Liver (tissue), 9 donors: ENCODE measurements around the gene B4GALT5. TPM values are rescaled to one million over a fixed set of nuclear protein-coding genes. Genes with fewer than 3 reads are reported as not detected.

Experiments
- DNase-seq: peaks from one replicate; pipeline ENCODE4 v3.0.0-alpha.2; 2017; ENCODE audit warnings: low spot score
- H3K27ac ChIP-seq, 2 donors: one replicate each; pipeline ENCODE4 v1.7.0; 2013; ENCODE audit warnings: inconsistent platforms in 2 of 2, low read length in 2 of 2, control low read depth in 1 of 2, low read depth in 1 of 2, mild to moderate bottlenecking in 1 of 2
- H3K27me3 ChIP-seq, 4 donors: one replicate each; pipeline versions ENCODE4 v1.6.1 to v1.7.0; 2013; ENCODE audit warnings: low read length in 3 of 4, inconsistent platforms in 1 of 4, mild to moderate bottlenecking in 1 of 4, moderate library complexity in 1 of 4; ENCODE audit not compliant: control insufficient read depth in 4 of 4, insufficient read depth in 4 of 4
- H3K36me3 ChIP-seq, 4 donors: one replicate each; pipeline versions ENCODE4 v1.6.1 to v1.7.0; 2013; ENCODE audit warnings: low read length in 3 of 4, mild to moderate bottlenecking in 3 of 4, low read depth in 1 of 4, moderate library complexity in 1 of 4; ENCODE audit not compliant: control insufficient read depth in 4 of 4, insufficient read depth in 3 of 4
- H3K4me1 ChIP-seq, 4 donors: one replicate each; pipeline versions ENCODE4 v1.6.1 to v1.7.0; 2013; ENCODE audit warnings: low read length in 3 of 4, mild to moderate bottlenecking in 3 of 4, moderate library complexity in 1 of 4; ENCODE audit not compliant: control insufficient read depth in 4 of 4, insufficient read depth in 4 of 4
- H3K4me3 ChIP-seq, 3 donors: one replicate each; pipeline versions ENCODE4 v1.6.1 to v1.7.0; 2013; ENCODE audit warnings: low read length in 3 of 3, control low read depth in 1 of 3, low read depth in 1 of 3, mild to moderate bottlenecking in 1 of 3
- H3K9ac ChIP-seq, 2 donors: one replicate each; pipeline ENCODE4 v1.7.0; 2013; ENCODE audit warnings: low read length in 2 of 2, mild to moderate bottlenecking in 2 of 2, moderate library complexity in 2 of 2, control low read depth in 1 of 2, low read depth in 1 of 2
- H3K9me3 ChIP-seq, 4 donors: one replicate each; pipeline versions ENCODE4 v1.6.1 to v1.7.0; 2013; ENCODE audit warnings: low read length in 3 of 4; ENCODE audit not compliant: control insufficient read depth in 4 of 4
- EGR1 ChIP-seq, 2 donors: IDR thresholded peaks; 2 replicates each; pipeline ENCODE4 v1.6.1; 2016 to 2018; ENCODE audit warnings: antibody characterized with exemption in 2 of 2, low read depth in 2 of 2
- FOXA1 ChIP-seq: IDR thresholded peaks from 2 replicates; pipeline ENCODE4 v1.6.1; 2016; ENCODE audit warnings: antibody characterized with exemption
- GABPA ChIP-seq, 2 donors: IDR thresholded peaks in 1 of 2; conservative IDR thresholded peaks in 1 of 2; 2 replicates each; pipeline ENCODE4 v1.6.1; 2016; ENCODE audit warnings: antibody characterized with exemption in 2 of 2, mild to moderate bottlenecking in 1 of 2, moderate library complexity in 1 of 2
- JUND ChIP-seq, 2 donors: IDR thresholded peaks; 2 replicates each; pipeline ENCODE4 v1.6.1; 2016; ENCODE audit warnings: antibody characterized with exemption in 2 of 2
- RAD21 ChIP-seq, 2 donors: IDR thresholded peaks; 2 replicates each; pipeline ENCODE4 v1.6.1; 2016; ENCODE audit warnings: antibody characterized with exemption in 2 of 2, mild to moderate bottlenecking in 2 of 2
- RXRA ChIP-seq, 2 donors: IDR thresholded peaks; 2 replicates each; pipeline ENCODE4 v1.6.1; 2017 to 2018; ENCODE audit warnings: antibody characterized with exemption in 2 of 2, mild to moderate bottlenecking in 1 of 2
- TAF1 ChIP-seq: conservative IDR thresholded peaks from 2 replicates; pipeline ENCODE4 v1.6.1; 2016; ENCODE audit warnings: antibody characterized with exemption, mild to moderate bottlenecking
- YY1 ChIP-seq: IDR thresholded peaks from 2 replicates; pipeline ENCODE4 v1.6.1; 2016; ENCODE audit warnings: antibody characterized with exemption, mild to moderate bottlenecking
- WGBS: extraction: QIAGEN DNeasy Blood & Tissue Kit; methylation state at CpG from one replicate; pipeline ENCODE4 v1.1.7; 2013; 5-methylcytosine and 5-hydroxymethylcytosine counted together
- polyA plus RNA-seq, 2 donors: library from polyadenylated mRNA; stranded (reverse) in 1 of 2; unstranded in 1 of 2; fragments of 200-250 nt in 1 of 2; fragments of >200 nt in 1 of 2; fragmentation: Nextera tagmentation in 1 of 2; extraction: Ambion mirVana in 1 of 2; gene quantifications; one replicate each; pipeline versions ENCODE4 v1.2.1 to v1.2.3, GENCODE V29; 2013 to 2015
- total RNA-seq, 2 donors: library from RNA; depleted of rRNA; stranded (reverse); fragments of >200 nt; gene quantifications; one replicate each; pipeline ENCODE4 v1.2.3, GENCODE V29; 2014
- TF ChIP-seq, protein P1 (sequence below): IDR thresholded peaks from 2 replicates; pipeline ENCODE4 v1.6.1; 2016; ENCODE audit warnings: antibody characterized with exemption
- TF ChIP-seq, protein P2 (sequence below): IDR thresholded peaks from 2 replicates; pipeline ENCODE4 v1.6.1; 2016; ENCODE audit warnings: antibody characterized with exemption
- TF ChIP-seq, protein P3 (sequence below): IDR thresholded peaks from 2 replicates; pipeline ENCODE4 v1.6.1; 2016; ENCODE audit warnings: antibody characterized with exemption
- TF ChIP-seq, protein P4 (sequence below): IDR thresholded peaks from 2 replicates; pipeline ENCODE4 v1.6.1; 2016; ENCODE audit warnings: antibody characterized with exemption, mild to moderate bottlenecking
- TF ChIP-seq, protein P5 (sequence below): fragments of 150-350 bp; IDR thresholded peaks from 2 replicates; pipeline ENCODE4 v1.5.1; 2017; ENCODE audit warnings: improper control_type of control experiment, low read depth, low read length; ENCODE audit not compliant: missing input control
- donor health status: healthy.
- donor health status: healthy.
- donor health status: healthy.
- donor health status: healthy.
- donor health status: healthy.

Gene B4GALT5
- total and polyA plus RNA-seq, 4 donors, result 2.0 to 28.2 (median 14.4) TPM

DNA sequence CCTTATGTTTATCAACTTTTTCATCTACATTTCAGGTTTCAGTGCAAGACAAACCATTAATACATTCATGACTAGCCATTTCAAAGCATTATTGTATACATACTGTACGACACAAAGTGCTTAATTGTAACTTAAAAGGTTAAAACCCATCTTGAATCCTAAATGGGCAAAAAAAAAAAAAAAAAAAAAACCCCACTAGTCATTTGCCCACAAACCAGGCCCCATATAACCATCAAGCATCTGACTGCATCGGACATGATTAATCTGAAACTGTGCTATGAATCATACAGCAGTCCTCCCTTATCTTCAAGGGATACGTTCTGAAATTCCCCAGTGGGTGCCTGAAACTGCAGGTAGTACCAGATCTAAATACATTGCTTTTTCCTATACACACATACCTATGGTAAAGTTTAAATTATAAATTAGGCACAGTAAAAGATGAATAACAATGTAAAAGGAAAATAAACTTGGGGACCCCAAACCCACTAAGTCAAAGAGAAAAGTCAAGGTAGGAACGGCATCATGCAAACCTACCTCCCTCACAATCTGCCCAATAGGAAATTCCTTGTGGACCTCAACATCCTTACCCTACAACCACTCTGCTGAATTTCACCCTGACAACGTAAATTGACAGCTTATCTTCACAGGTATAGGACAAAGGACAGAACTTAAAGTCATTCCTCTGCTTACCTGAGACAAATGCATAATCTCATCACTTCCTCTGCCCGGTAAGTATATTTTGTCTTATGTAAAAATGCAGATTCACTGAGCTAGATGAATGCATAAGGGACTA, 14.3 kb downstream of the B4GALT5 start:
- WGBS, result 64% methylated on average over 6 of the region's 6 CpGs
- DNase-seq, result no peak
- Histone ChIP-seq H3K27ac (no peak overlapping the region), H3K9ac (no peak overlapping the region), H3K4me1 (peaks cover 11 to 39% (median 27%) of the 10 kb centered on the region in 4 donors), H3K36me3 (peaks cover 0 to 1% (median 0%) of the 10 kb centered on the region in 4 donors), H3K9me3 (no peaks in the 10 kb centered on the region), H3K27me3 (no peaks in the 10 kb centered on the region), H3K4me3 (no peak overlapping the region)
- TF ChIP-seq RXRA (IDR thresholded peaks at IDR 0.05), result no peak
- TF ChIP-seq, protein P1, sequence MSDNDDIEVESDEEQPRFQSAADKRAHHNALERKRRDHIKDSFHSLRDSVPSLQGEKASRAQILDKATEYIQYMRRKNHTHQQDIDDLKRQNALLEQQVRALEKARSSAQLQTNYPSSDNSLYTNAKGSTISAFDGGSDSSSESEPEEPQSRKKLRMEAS, result no peak
- TF ChIP-seq, protein P2, sequence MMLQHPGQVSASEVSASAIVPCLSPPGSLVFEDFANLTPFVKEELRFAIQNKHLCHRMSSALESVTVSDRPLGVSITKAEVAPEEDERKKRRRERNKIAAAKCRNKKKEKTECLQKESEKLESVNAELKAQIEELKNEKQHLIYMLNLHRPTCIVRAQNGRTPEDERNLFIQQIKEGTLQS, result no peak
- no peak for TF ChIP-seq EGR1 (IDR thresholded peaks at IDR 0.05; ENCODE audit: low read depth in 2 of 2)
- TF ChIP-seq, protein P3, sequence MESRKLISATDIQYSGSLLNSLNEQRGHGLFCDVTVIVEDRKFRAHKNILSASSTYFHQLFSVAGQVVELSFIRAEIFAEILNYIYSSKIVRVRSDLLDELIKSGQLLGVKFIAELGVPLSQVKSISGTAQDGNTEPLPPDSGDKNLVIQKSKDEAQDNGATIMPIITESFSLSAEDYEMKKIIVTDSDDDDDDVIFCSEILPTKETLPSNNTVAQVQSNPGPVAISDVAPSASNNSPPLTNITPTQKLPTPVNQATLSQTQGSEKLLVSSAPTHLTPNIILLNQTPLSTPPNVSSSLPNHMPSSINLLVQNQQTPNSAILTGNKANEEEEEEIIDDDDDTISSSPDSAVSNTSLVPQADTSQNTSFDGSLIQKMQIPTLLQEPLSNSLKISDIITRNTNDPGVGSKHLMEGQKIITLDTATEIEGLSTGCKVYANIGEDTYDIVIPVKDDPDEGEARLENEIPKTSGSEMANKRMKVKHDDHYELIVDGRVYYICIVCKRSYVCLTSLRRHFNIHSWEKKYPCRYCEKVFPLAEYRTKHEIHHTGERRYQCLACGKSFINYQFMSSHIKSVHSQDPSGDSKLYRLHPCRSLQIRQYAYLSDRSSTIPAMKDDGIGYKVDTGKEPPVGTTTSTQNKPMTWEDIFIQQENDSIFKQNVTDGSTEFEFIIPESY, result no peak
- no peak for TF ChIP-seq TAF1
- no peak for TF ChIP-seq YY1
- TF ChIP-seq RAD21 (IDR thresholded peaks at IDR 0.05), result no peak
- TF ChIP-seq GABPA (IDR thresholded peaks at IDR 0.05 in 1 of 2, conservative IDR thresholded peaks at IDR 0.05 in 1 of 2), result no peak
- no peak for TF ChIP-seq FOXA1

DNA sequence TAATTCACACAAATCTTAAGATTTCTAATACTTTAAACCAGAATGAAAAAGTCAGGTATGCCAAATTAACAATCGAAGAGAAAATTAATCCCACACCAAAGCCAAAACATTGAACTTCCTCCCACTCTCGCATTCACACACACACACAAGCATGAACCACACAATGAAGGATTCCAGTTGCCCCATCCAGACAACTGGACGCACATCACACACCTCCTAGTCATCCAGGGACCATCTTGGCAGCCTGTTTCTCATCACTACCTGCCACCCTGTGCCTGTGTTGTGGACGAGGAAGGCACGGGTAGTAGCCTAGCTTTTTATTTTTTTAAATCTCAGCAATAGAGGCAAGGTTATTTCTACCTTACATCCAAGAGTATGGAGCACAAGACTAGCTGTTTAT, 15.2 kb downstream of the B4GALT5 start:
- no peak for DNase-seq
- Histone ChIP-seq H3K27me3 (no peaks in the 10 kb centered on the region), H3K9me3 (no peaks in the 10 kb centered on the region), H3K4me1 (peaks cover 13 to 48% (median 33%) of the 10 kb centered on the region in 4 donors), H3K27ac (no peak overlapping the region), H3K4me3 (no peak overlapping the region), H3K36me3 (peaks cover 0 to 1% (median 0%) of the 10 kb centered on the region in 4 donors), H3K9ac (no peak overlapping the region)
- 87% methylated on average over 5 of the region's 5 CpGs for WGBS
- TF ChIP-seq, protein P2, result no peak
- TF ChIP-seq, protein P4, sequence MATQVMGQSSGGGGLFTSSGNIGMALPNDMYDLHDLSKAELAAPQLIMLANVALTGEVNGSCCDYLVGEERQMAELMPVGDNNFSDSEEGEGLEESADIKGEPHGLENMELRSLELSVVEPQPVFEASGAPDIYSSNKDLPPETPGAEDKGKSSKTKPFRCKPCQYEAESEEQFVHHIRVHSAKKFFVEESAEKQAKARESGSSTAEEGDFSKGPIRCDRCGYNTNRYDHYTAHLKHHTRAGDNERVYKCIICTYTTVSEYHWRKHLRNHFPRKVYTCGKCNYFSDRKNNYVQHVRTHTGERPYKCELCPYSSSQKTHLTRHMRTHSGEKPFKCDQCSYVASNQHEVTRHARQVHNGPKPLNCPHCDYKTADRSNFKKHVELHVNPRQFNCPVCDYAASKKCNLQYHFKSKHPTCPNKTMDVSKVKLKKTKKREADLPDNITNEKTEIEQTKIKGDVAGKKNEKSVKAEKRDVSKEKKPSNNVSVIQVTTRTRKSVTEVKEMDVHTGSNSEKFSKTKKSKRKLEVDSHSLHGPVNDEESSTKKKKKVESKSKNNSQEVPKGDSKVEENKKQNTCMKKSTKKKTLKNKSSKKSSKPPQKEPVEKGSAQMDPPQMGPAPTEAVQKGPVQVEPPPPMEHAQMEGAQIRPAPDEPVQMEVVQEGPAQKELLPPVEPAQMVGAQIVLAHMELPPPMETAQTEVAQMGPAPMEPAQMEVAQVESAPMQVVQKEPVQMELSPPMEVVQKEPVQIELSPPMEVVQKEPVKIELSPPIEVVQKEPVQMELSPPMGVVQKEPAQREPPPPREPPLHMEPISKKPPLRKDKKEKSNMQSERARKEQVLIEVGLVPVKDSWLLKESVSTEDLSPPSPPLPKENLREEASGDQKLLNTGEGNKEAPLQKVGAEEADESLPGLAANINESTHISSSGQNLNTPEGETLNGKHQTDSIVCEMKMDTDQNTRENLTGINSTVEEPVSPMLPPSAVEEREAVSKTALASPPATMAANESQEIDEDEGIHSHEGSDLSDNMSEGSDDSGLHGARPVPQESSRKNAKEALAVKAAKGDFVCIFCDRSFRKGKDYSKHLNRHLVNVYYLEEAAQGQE, result no peak
- TF ChIP-seq RXRA (IDR thresholded peaks at IDR 0.05) (no peak), YY1 (no peak), JUND (IDR thresholded peaks at IDR 0.05) (no peak), TAF1 (no peak), RAD21 (IDR thresholded peaks at IDR 0.05) (no peak), GABPA (IDR thresholded peaks at IDR 0.05 in 1 of 2, conservative IDR thresholded peaks at IDR 0.05 in 1 of 2) (no peak)
- TF ChIP-seq, protein P1, result no peak
- TF ChIP-seq, protein P3, result no peak
- TF ChIP-seq, protein P5, sequence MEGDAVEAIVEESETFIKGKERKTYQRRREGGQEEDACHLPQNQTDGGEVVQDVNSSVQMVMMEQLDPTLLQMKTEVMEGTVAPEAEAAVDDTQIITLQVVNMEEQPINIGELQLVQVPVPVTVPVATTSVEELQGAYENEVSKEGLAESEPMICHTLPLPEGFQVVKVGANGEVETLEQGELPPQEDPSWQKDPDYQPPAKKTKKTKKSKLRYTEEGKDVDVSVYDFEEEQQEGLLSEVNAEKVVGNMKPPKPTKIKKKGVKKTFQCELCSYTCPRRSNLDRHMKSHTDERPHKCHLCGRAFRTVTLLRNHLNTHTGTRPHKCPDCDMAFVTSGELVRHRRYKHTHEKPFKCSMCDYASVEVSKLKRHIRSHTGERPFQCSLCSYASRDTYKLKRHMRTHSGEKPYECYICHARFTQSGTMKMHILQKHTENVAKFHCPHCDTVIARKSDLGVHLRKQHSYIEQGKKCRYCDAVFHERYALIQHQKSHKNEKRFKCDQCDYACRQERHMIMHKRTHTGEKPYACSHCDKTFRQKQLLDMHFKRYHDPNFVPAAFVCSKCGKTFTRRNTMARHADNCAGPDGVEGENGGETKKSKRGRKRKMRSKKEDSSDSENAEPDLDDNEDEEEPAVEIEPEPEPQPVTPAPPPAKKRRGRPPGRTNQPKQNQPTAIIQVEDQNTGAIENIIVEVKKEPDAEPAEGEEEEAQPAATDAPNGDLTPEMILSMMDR, result no peak
